Upper lobe of left lung (tissue), 4 donors: ENCODE data around the gene OBSCN.

ENCODE experiments used
- POLR2AphosphoS5 ChIP-seq, 2 donors: sonication (generic); formaldehyde crosslinking; IDR thresholded peaks; one replicate each; pipeline ENCODE4 v1.5.1; 2017; ENCODE audit warnings: antibody characterized with exemption in 2 of 2
- TF ChIP-seq, protein P1 (sequence below), 6 experiments: fragments of 450-650 bp in 4 of 6; fragments of 200-600 bp in 2 of 6; sonication (generic) in 2 of 6; IDR thresholded peaks; one replicate each; pipeline ENCODE4 v1.5.1; 2016 to 2019; ENCODE audit warnings: antibody characterized with exemption in 6 of 6

DNA sequence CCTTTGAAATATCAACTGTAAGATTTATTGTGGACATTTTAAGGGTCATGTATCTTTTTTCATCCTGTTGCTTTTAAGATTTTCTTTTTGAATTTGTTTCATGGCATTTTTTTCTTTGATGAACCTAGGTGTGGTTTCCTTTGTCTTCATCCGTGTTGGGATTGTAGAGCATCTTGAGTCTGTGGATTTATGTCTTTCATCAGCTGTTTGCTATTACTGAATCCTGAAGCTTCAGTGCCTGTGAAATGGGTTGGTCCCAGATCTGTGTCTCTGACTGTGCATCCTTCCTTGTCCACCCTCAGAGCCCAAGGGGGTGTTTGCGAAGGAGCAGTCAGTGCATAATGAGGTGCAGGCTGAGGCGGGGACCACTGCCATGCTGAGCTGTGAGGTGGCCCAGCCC is 37.3 kb downstream of the OBSCN start:
- TF ChIP-seq, protein P1, sequence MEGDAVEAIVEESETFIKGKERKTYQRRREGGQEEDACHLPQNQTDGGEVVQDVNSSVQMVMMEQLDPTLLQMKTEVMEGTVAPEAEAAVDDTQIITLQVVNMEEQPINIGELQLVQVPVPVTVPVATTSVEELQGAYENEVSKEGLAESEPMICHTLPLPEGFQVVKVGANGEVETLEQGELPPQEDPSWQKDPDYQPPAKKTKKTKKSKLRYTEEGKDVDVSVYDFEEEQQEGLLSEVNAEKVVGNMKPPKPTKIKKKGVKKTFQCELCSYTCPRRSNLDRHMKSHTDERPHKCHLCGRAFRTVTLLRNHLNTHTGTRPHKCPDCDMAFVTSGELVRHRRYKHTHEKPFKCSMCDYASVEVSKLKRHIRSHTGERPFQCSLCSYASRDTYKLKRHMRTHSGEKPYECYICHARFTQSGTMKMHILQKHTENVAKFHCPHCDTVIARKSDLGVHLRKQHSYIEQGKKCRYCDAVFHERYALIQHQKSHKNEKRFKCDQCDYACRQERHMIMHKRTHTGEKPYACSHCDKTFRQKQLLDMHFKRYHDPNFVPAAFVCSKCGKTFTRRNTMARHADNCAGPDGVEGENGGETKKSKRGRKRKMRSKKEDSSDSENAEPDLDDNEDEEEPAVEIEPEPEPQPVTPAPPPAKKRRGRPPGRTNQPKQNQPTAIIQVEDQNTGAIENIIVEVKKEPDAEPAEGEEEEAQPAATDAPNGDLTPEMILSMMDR (IDR thresholded peaks at IDR 0.05), result no peak
- no peak for TF ChIP-seq POLR2AphosphoS5 (IDR thresholded peaks at IDR 0.05)
